SK-N-SH (cell line): ENCODE data around the gene PTX3.

Experiments used
- EP300 ChIP-seq, 2 experiments: IDR thresholded peaks; 2 replicates each; pipeline versions ENCODE4 v1.4.0 to v1.6.1; 2012; ENCODE audit warnings: borderline replicate concordance in 1 of 2, low read depth in 1 of 2, low read length in 1 of 2
- EZH2phosphoT487 ChIP-seq: fragments of 200-600 bp; sonication (generic); IDR thresholded peaks from 2 replicates; pipeline ENCODE4 v1.6.1; 2017; ENCODE audit warnings: low read depth, mixed run types, mild to moderate bottlenecking, antibody characterized with exemption, moderate library complexity, borderline replicate concordance
- GABPA ChIP-seq: IDR thresholded peaks from 2 replicates; pipeline ENCODE4 v1.4.0; 2012; ENCODE audit warnings: low read depth, mild to moderate bottlenecking
- POLR2AphosphoS5 ChIP-seq: IDR thresholded peaks from 2 replicates; pipeline ENCODE4 v1.6.1; 2012; ENCODE audit warnings: low read depth, low read length
- TAF1 ChIP-seq: IDR thresholded peaks from 2 replicates; pipeline ENCODE4 v1.6.1; 2012; ENCODE audit warnings: low read depth, mild to moderate bottlenecking, low read length, moderate library complexity, borderline replicate concordance
- TF ChIP-seq, protein P1 (sequence below): fragments of 200-600 bp; sonication (generic); IDR thresholded peaks from 2 replicates; pipeline ENCODE4 v1.6.1; 2017; ENCODE audit warnings: antibody characterized with exemption, mild to moderate bottlenecking, moderate library complexity

- no peak for TF ChIP-seq EP300 (IDR thresholded peaks at IDR 0.05; ENCODE audit: borderline replicate concordance in 1 of 2, low read depth in 1 of 2, low read length in 1 of 2)
- TF ChIP-seq, protein P1, sequence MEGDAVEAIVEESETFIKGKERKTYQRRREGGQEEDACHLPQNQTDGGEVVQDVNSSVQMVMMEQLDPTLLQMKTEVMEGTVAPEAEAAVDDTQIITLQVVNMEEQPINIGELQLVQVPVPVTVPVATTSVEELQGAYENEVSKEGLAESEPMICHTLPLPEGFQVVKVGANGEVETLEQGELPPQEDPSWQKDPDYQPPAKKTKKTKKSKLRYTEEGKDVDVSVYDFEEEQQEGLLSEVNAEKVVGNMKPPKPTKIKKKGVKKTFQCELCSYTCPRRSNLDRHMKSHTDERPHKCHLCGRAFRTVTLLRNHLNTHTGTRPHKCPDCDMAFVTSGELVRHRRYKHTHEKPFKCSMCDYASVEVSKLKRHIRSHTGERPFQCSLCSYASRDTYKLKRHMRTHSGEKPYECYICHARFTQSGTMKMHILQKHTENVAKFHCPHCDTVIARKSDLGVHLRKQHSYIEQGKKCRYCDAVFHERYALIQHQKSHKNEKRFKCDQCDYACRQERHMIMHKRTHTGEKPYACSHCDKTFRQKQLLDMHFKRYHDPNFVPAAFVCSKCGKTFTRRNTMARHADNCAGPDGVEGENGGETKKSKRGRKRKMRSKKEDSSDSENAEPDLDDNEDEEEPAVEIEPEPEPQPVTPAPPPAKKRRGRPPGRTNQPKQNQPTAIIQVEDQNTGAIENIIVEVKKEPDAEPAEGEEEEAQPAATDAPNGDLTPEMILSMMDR, result no peak
- TF ChIP-seq EZH2phosphoT487, result no peak
- no peak for TF ChIP-seq TAF1
- no peak for TF ChIP-seq POLR2AphosphoS5
- TF ChIP-seq GABPA, result no peak
Observed at GRCh38 chr3:157407769-157408168, 28.9 kb upstream of the PTX3 start.
